Activated T-cell treated with anti-CD3 and anti-CD28 coated beads for 24 hours (primary cell): ENCODE data around the gene CAMTA1.
"Not testable (repeated sequence)": the region's sequence is repeated elsewhere in the genome, so short reads cannot be mapped to it uniquely, and the experiment has no call there.

Experiments
- DNase-seq: peaks from one replicate; pipeline ENCODE4 v3.0.0-alpha.2; 2020; ENCODE audit warnings: low read depth

CAMTA1 gene

DNA sequence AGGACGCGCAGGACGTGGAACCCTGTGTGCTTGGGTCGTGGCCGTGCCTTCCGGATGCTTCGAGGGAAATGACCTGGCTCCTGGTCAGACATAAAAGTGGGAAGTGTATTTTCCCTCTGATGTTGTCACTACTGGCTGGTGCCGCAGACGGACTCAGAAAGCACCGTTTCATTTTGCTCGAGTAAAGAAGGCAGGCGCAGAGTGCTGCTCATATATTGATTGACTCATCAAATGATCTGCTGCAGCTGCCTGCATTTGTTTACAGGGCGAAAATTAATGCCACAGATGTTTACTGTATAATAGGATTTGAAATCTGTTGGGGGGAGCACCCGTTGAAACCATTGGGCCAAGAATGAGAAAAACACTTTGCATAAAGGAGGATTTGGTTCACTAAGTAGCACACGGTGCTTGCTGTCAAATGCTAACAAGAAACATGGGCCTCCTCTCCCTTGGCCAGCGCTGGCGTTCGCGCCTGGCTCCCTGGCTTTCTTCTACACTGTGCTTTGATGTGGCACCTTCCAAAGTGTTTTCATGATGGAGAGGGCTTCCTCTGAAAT lies 365.5 kb downstream of the CAMTA1 start:
- no peak for DNase-seq

DNA sequence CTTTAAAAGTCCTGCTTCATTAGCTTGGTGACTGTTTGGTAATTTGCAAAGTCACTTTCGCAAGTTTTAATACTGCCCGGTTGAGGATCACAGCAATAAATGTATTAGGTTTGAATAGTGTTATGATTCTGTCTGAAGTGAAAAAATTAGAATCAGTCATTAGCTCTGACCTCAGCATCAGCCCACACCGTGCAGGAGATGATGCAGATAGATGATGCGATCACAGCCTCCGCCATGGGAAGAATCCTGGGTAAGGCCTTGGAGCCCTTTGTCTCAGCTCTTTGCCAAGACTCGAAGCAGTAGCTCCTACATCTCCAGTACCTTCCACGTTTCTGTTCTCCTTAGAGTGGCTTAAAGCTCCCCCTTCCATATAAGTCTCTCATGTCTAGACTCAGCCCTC lies 366.7 kb downstream of the CAMTA1 start:
- DNase-seq = no peak

DNA sequence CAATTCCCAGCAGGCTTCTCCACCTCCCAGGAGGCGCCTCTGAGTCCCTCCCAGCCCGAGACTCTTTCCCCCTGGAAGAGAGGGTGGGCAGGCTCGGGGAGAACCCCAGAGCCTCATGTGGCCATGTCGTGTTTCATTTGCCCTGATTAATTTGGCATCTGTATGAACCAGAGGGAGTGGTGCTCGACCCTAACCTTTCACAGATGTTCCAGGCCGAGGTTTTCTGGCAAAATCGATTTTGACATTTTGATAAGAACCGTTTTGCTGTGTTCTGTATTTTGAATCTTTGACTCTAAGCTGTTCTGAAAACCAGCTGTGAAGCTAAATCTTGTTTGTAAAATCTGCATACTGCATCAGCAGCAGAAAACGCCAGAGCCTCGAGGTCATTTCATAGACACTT lies 367.4 kb downstream of the CAMTA1 start:
- DNase-seq = no peak

DNA sequence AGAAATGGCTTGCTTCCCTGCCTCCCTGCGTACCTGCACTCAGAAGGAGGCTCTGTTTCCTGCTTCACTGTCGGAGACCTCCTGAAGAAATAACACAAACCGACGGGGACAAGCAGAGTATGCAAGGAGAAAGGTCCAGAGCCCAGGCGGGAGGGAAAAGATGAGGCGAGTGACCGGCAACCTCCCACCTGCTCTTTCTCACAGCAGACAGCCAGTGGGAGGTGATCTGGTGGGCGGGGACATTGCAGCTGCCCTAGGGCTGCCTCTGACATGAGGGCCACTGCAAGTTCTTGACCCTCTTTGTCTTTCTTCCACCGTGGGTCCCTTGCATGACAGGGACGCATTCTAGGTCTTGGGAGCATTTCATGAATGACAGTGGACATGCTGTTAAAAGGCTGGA lies 368.2 kb downstream of the CAMTA1 start:
- no peak for DNase-seq

DNA sequence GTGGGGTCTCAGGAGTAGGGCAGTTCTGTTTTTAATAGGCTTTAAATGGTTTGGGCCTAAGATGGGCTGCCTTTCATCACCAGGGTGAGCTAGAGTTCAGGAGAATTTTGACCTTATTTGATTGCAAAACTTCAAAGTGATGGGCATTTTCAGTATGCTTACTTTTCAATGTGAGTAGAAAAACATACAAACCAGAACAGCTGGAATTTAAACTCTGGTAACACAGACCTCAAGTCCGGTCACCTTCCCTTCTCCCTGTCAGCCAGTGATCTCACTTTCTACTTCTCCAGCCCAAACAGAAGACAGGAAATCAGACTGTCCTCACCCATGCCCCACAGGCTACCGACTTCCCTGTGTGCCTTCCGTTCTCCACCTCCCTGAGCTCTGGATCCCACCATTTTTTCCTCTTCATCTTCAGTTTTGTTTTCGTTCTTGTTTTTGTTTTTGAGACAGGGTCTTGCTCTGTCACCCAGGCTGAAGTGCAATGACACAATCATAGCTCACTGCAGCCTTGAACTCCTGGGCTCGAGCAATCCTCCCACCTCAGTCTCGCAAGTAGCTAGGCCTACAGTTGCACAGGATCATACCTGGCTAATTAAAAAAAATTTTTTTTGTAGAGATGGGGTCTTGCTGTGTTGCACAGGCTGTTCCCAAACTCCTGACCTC lies 374.0 kb downstream of the CAMTA1 start:
- no peak for DNase-seq

DNA sequence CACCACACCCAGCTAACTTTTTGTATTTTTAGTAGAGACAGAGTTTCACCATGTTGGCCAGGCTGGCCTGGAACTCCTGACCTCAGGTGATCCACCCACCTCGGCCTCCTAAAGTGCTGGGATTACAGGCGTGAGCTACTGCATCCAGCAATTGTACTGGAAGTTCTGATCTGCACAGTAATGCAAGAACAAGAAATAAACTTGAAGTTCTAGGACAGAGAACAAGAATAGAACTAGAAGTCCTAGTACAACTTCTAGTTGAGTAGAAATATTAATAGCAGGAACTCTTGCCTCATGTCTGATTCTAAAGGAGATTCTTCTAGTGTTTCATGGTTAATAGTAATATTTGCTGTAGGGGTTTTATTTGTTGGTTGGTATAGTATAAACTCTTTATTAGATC lies 383.3 kb downstream of the CAMTA1 start:
- not testable (repeated sequence) for DNase-seq

DNA sequence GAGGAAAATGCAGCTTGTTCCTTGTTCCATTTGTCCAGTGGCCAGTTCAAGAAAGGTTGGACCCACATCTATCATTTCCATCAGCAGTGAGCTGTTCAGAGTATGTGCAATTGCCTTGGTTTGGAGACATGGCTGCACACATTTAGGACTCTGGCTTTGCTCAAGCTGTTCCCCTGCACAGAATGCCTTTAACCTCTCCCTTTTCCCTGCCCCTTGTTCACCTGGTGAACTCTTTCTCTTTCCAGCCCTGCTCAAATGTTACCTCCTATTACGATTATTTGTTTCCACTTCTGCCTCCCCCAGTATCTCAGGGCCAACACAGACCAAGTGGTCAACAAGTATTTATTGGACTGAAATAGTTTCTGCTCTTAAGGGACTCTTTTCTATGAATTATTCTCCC lies 385.9 kb downstream of the CAMTA1 start:
- no peak for DNase-seq

DNA sequence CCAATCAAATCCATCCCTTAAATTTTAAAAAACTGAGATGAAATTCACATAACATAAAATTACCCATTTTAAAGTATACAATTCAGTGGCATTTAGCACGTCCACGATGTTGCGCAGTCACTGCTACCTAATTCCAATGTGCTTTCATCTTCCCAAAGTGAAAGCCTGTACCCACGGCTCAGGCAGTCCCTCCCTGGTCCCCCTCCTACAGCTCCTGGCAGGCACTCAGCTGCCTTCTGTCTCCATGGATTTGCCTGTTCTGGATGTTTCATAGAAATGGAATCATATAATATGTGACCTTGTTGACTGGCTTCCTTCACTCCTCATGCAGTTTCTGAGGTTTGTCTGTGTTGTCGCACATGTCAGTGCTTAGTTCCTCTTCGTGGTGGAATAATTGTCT lies 386.3 kb downstream of the CAMTA1 start:
- DNase-seq = no peak

DNA sequence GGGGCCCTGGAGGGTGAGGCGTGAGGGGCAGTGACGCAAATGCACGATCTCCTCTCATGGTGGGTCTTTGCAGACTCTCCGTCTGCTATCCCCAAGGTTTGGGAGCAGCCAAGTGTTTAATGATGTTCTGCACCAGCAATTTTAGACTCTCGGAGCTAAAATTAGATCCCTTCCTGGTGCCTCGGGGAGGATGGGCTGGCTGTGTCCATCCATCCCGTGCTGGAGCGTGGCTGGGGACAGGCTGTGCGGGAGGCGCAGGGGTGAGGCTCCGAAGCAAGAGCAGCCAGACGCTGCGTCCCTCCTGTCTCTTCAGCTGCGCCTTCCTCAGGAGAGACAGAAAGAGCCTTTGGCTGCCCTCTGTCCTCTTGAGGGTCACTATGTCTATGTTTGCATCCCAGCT lies 387.6 kb downstream of the CAMTA1 start:
- DNase-seq = no peak

DNA sequence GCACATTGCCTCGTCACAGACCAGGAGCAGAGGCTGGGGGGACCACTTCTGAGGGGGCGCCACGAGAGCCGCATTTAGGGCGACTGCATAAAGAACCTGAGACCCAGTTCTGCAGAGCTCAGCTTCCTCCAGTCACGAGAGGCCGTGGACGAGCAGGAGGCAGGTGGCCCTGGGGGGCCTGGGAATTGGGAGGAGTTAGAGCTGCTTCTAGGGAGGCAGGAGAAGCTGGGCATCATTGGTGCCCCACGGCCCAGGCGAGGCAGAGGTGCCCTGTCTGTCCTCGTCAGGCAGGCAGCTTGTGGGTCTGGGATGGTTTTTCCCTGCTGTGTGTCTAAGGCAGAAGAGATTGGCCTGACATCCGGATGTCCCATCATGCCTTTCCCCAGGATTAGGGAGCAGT lies 389.3 kb downstream of the CAMTA1 start:
- DNase-seq = no peak

DNA sequence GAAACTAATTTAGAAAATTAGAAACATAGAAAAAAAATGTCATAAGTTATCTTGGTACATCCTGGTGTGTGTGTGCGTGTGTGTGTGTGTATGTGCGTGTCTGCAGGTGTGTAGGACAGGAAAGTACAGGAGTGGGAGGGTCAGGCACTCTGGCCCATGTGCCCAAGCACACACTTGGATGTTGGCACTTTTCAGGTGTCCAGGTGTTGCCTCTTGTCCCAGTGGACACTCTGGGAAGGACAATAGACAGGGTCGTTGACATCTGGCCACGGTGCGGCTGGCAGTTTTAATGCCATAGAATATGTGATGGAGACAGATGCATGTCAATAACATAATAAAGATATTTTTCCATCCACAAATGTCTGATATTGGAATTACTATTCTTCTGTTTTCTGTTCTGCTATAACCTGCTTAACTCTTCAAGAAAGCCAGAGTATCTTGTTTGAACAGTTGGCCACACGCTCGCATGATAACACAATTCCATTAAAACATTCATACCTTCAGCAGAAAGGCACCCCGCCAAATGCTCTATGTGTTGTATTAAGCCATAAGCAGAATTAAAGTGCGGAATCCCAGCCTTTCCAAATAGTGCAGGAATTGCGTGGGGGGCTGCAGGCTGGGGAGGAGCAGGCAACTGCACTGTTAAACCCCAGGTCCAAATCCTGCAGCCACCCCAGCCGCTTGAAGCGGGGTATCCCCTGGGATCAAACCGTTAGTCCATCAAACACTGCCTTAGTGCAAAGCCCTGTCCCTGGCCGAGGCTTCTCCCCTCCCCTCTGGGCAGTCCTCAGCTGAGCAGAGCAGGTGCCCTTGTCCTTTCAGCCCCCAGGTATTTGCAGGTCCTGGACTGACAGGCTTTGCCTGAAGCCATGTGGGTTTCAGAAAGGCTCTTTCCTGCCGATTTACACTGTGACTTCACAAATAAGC lies 390.0 kb downstream of the CAMTA1 start:
- no peak for DNase-seq

DNA sequence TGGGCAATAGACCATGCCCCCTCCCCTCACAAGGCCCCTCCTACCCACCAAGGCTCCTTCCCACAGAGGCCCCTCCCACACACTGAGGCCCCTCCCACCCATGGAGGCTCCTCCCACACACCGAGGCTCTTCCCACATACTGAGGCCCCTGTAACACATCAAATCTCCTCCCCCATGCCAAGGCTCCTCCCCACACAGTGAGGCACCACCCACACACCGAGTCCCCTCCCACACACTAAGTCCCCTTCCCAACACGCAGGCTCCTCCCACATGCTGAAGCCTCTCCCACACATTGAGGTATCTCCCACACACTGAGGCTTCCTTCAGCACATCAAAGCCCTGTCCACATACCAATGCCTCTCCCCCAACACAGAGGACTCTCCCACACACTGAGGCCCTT lies 391.8 kb downstream of the CAMTA1 start:
- DNase-seq = no peak

DNA sequence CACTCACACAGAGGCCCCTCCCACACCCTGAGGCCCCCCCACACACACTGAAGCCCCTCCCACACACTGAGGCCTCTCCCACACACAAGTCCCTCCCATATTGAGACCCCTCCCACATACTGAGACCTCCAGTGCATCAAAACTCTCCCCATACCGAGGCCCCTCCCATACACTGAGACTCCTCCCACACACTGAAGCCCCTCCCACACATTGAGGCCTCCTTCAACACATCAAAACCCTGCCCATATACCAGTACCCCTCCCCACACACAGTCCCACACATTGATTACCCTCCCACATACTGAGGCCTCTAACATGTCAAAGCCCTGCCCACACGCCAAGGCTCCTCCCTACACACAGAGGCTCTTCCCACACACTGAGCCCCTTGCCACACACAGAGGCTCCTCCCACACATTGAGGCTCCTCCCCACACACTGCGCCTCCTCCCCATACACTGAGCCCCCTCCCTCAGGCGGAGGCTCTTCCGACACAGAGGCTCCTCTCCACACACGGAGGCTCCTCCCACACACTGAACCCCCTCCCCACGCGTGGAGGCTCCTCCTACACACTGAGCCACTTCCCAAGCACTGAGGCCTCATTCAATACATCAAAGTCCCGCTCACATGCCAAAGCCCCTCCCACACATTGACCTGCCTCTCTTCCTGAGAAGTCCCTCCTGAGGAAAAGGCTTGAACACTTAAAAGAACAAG lies 392.3 kb downstream of the CAMTA1 start:
- DNase-seq = no peak

DNA sequence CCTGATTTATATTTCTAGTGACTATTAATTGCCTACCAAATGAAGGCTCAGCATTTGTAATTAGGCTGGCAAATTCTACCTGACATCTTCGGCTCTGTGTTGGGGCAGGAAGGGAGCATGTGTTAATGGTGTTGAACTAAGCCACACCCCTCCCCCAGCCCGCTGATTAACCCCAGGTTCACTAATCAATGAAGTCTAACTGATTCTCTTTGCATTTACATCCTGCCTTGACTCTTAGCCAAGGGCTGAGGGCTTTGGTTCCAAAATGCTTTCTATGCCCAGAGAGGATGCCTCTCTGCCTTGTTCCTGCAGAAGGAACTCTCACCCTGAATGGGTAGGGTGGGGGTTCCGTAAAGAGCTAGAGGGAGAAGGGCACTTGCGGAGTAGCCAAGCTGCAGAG lies 393.1 kb downstream of the CAMTA1 start:
- no peak for DNase-seq

DNA sequence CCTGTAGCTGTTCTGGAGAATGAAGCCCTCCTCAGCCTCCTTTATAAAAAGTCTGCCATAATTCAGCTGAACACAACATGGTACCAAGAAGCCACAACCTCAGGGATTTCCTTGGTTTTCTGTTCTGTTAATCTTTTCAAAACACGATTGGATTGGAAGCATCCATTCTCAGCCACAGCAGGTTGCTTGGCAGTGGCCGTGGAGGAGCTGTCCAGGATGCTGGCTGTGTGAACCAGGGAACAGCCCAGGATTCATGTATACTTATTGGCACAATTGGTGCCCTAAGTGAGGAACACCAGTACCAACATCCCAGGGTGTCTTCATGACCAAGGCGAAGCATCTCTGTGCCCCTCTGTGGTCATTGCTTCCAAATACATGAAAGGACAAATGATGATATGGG lies 393.5 kb downstream of the CAMTA1 start:
- DNase-seq = no peak

DNA sequence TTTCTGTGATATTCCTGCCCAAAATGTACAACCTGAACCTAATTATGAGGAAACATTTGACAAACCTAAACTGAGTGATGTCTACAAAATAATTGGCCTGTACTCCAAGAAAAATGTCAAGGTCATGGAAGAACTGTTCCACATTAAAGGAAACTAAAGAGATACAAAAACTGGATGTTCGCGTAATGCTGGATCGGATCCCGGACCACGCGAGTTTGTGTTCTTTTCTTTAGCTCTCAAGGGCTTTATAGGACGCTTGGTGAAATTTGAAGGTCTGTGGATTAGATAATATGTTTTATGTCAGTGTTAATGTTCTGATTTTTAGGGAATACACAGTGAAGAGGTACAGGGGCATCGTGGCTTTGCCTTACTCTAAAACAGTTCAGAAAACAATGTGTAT lies 400.5 kb downstream of the CAMTA1 start:
- no peak for DNase-seq

DNA sequence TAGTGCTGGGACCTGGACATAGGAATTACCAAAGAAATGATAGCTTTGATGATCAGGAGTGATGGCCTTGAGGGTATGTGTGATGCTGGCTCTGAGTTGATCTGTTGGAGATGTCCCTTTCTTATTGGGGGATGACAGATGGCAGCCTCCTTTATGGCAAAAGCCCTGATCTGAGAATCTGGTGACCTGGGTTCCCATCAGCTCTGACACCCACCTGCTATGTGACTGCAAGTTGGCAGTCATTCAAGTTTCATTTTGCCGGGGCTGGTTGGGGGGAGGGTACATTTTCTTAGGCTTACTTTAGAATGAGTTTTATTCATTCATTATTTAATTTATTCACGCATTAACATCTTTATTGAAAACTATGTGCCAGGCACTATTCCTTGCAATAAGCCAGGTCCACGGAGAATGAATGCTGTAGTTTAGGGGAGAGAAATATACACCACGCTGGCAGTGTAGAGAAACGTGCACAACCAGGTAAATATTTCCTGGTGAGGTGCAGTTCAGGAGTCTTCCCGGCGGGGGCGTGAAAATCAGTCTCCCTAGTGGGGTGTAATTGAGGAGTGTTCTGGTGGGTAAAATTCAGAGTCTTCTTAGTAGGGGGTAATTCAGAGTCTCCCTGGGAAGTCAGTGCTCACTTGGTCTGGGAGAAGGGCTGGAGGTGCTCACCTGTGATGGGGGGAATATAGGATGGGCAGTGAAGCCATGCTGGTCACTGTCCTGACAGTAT lies 401.3 kb downstream of the CAMTA1 start:
- no peak for DNase-seq

DNA sequence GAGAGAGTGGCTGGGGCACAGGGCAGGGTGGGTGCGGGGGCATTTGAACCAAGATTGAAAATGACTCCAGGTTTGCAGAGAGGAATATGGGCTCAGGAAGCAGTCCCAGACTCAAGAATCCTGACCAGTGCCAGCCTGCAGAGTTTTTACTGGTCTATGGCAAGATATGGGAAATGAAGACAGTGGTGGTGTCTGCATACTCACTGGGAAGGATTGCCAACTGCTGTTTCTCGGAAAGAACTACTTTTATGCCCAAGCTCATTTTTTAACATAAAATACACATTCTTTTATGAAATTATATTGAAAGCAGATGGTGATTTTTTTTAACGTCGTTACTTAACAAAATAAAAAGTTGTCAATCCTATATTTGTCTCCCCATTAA lies 401.8 kb downstream of the CAMTA1 start:
- DNase-seq = no peak

DNA sequence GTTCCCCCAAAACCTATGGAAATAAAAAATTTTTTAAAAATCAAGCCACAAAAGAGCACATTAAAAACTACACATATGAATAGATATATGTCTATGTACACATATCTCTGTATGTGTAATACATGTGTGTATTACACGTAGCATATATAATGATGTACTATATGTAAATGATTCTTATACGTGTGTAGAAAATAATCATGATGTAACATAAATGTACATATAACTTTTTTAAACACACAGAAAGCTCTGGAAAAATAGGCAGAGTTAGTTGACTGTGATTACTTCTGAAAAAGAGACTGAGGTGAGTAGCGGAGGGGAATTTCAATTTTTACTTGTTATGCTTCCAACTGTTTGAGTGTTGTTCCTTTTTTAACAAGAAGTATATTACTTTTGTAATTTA lies 405.0 kb downstream of the CAMTA1 start:
- DNase-seq = no peak

DNA sequence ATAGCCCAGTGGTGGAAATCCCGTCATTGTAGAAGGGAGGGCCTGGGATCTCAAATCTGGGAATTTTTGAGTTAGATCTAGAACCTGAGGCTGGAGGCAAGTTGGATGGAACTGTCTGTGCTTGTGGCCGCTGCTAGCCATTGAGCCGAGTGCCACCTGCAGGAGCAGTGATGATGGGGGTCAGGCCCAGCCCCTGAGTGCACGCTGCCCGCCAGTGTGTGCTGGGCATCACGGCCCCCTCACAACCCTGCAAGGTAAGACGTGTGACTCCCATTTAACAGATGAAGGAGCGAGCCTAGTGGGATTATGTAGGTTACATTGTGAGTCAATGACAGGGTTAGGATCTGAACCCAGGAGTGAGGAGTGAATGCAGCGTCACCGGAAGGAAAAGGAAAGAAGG lies 407.2 kb downstream of the CAMTA1 start:
- no peak for DNase-seq

DNA sequence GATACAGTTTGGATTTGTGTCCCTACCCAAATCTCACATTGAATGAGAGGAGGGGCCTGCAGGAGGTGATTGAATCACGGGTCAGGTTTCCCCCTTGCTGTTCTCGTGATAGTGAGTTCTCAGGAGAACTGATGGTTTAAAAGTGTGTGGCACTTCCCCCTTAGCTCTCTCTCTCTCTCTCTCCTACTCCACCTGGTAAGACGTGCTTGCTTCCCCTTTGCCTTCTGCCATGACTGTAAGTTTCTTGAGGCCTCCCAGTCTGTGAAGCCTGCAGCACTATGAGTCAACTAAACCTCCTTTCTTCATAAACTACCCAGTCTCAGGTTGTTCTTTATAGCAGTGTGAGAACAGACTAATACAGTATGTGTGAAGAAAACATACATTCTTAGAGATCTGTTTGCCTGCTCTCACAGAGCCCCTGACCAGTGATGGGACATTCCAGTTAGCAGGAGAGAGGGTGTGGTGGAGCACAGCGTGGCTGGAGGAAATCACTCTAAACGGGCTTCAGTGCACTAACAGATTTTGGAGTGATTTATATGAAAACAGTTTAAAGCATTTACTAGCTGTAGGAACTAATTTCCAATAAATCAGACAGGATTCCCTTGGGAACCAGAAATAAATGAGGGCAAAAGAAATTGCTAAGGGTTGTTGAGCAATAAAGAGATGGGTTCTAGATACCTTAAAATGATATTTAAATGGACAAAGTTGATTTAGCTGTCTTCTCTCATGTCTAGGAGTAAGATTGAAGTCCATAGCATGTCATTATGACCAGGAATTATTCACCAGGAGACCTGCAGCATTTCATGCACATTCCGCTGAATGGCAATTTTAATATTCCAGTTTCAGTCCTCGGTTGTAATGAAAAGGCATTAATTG lies 411.0 kb downstream of the CAMTA1 start:
- no peak for DNase-seq
